ELF-1 (cell line): Measurements from ENCODE around the gene APH1A.
"Not testable (repeated sequence)": the region's sequence is repeated elsewhere in the genome, so short reads cannot be mapped to it uniquely, and the experiment has no call there.

Experiments
- DNase-seq: peaks from one replicate; pipeline ENCODE4 v3.0.0-alpha.2; 2016; ENCODE audit warnings: low read depth, low spot score

The APH1A gene

GRCh38 chr1:150268705-150269403 is at the start of gene APH1A:
TSS of gene APH1A (minus strand) at chr1:150269016. CDS start at chr1:150268810, 206 bp downstream.
- peak; percentile 96 for DNase-seq

DNA sequence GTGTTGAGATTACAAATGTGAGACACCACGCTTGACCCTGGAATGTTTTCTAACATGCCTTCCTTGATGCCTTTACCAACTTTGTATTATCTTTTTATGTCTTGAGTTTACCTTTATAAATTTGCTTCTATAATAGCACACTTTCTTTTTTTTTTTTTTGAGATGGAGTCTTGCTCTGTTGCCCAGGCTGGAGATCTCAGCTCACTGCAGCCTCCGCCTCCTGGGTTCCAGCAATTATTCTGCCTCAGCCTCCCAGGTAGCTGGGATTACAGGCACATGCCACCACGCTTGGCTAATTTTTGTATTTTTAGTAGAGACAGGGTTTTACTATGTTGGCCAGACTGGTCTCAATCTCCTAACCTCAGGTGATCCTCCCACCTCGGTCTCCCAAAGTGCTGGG is 45.9 kb upstream of the APH1A start:
- not testable (repeated sequence) for DNase-seq

DNA sequence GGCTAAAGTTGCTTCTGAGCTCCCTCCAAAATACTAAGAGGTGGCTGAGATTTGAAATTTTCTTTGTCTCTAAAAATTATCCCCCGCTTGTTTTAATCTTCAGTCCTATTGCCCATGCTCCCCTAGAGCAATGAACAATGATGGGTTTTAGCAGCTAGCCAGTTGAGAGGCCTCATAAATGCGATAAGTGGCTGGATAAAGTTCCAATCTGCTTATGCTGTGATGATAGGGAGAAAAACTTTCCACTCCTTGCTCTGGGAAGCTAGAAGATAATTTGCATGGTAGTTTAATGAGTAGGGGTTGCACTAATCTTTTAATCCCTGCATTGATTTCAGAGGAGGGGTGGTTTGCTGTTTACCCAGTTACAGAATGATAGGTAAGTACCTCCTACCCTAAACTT is 42.9 kb upstream of the APH1A start:
- no peak for DNase-seq

DNA sequence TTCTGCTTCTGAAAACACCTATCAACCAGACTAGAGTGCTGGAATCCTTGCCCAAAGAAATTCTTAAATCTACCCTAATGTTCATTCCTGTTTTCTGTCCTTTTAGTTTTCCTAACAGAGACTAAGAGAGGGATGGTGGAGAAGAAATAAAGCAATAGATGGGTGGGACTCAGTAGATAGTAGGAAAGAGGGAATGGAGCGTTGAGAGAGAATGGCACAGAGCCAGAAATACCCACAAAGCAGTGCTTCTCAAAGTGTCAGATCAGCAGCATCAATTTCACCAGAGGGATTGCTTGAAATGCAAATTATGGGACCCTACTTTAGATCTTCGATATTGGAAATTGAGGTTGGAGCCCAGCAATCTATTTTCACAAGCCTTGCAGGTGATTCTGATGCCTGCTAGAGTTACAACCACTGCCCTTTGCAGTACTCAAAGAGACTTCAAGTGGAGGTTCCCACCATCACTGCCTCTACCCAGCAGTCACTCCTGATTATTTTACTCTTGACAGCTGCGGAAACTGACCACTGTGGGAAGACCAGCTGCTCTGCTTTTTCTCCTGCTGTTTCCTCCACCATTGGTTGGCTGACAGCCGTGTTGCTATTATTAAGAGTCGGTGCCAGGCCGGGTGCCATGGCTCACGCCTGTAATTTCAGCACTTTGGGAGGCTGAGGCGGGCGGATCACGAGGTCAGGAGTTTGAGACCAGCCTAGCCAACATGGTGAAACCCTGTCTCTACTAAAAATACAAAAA is 41.1 kb upstream of the APH1A start:
- DNase-seq, result no peak

DNA sequence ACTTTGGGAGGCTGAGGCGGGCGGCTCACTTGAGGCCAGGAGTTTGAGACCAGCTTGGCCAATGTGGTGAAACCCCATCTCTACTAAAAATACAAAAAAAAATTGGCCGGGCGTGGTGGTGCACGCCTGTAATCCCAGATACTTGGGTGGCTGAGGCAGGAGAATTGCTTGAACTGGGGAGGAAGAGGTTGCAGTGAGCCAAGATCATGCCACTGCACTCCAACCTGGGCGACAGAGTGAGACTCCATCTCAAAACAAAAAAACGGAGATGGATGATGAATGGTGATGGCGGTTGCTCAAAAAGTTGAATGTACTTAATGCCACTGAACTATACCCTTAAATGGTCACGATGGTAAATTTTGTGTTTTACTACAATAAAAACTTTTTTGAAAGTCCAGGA is 39.8 kb upstream of the APH1A start:
- DNase-seq, result not testable (repeated sequence)

GRCh38 chr1:150302902-150303301 is 34.1 kb upstream of the APH1A start:
- no peak for DNase-seq

GRCh38 chr1:150302338-150302737 is 33.5 kb upstream of the APH1A start:
- no peak for DNase-seq

- DNase-seq, result no peak
Observed at GRCh38 chr1:150299716-150300115, 30.9 kb upstream of the APH1A start.

GRCh38 chr1:150295476-150295875 is 26.7 kb upstream of the APH1A start:
- no peak for DNase-seq

DNA sequence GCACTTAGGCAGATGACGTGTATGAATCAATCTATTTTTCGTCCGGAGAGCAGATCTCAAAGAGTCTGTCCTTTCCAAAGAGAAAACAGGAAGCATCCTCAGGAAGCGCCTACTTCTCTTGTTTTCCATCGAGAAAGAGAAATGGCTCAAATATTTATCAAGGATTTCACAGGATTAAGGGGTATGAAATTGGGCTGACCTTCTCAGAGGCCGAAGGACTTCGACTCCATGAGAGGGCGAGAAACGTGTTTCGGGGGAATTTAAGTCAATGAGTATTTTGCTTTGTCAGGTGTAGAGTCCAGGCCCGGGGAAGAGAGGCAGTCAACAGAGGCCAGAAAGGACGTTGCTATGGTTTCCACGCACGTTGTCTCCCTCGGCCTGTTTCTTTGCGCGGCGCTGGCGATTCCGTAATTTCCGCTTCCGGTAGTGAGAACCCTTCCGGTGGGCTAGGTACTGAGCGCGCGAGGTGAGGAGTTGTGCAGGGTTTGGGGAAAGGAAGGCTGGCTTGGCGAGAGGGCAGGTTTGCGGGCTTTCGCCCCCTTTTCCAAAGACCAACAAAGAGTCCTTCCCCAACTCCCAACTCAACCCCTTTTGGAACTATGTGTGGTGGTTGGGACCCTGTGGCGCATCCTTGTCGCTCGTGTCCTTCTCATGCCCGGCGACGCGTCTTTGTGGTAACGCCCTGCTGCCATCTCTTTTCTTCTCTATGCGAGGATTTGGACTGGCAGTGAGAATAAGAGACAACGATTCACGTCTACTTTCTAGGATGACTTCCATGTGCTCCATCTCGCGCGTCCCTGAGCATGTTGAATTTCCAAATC is 24.8 kb upstream of the APH1A start, which contains the start of gene MRPS21:
TSS of gene MRPS21 (plus strand) at position 429 of the 821 bp plus-strand sequence. CDS start 506 bp downstream, outside the sequence.
- DNase-seq, result peak; percentile 95

GRCh38 chr1:150288822-150289221 is 20.0 kb upstream of the APH1A start:
- DNase-seq, result no peak

DNA sequence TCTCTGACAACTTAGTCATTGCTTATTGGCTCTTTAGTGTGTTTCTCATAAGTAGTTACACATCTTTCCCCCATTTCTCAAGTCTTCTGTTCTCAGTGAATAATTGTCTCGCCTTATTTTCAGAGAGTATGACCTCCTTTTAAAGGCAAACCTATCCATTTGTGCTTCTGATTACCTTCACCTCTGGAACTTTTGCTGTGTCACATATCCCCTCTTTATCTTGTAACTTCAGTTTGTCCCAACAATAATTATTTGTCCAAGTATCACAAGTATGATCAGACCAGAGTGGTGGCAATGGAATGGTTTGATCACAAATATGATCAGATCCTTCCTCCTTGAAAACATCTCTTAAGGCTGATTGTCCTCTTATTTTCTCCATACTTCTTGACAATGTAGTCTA is 19.6 kb upstream of the APH1A start:
- DNase-seq, result no peak

DNA sequence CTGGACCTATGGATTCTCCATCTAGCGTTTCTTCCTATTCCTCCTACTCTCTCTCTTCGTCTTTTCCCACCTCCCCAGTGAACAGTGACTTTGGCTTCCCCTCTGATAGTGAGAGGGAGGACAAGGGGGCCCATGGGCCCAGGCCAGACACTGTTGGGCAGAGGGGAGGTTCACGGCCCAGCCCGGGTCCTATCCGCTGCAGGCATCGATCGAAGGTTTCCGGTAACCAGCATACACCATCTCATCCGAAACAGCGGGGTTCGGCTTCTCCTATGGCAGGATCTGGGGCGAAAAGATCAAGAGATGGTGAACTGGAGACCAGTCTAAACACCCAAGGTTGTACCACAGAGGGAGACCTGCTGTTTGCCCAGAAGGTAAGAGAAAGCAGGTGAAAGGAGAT is 14.4 kb upstream of the APH1A start:
- no peak for DNase-seq

DNA sequence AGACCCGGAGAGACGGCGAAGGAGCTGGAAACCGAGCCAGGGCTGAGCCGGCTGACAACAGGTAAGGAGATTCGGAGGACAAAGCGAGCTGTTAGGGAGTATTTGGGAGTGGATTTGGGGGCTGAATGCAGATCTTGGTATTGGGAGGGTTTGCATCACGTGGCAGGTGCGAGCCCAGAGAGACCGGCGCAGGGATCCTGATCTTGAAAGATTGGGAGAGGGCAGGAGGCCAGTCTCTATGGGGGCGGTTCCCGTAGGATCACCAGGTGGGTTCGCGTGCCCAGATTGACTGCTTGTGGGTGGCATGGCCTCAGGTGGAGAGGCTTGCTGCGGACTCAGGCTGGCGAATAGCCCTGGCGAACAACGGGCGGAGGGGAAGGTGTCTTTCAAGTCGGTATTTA is 13.7 kb upstream of the APH1A start:
- DNase-seq, result no peak

DNA sequence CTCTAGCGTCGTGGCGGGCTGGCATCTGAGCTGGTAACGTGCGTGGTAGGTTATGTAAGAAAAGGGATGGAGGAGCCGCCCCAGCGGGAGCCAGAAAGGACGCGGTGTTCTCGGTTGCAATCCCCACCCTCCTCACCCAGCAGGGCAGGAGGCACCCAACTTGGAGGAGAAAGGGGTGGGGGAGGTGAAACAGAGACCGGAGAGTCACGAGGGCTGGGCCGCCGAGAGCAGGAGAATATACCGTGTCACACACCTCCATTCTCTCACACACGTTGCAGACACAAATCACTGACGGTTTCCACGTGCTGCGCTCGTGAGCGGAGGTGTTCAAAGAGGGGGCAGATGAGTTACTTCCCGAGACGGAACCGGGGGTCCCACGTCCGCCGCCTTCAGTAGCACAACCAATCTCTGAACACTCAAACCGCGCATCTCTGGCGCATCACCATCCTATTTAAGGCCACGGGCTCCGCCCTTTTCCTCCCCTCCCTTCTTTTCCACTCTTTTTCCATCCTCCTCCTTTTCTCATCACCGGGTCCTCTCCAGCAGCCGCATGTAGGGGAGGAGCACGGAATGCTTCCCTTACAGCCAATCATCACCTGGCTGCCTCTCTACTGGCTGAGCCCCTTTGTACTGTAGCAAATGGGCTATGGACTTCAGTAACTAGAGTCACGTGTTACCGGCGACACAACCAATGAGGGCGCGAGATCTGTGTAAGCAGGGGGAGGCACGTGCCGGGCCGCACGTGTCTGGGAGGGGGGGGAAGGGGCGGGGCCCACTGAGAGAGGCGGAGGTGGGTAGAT is 13.1 kb upstream of the APH1A start, which contains the start of gene CIART:
TSS of gene CIART (plus strand) at position 797 of the 800 bp plus-strand sequence. CDS start 714 bp downstream, outside the sequence.
- peak; percentile 94 for DNase-seq

- DNase-seq, result peak; percentile 76
Observed at GRCh38 chr1:150281221-150281757, 12.5 kb upstream of the APH1A start.

- DNase-seq, result peak; percentile 39
Observed at GRCh38 chr1:150280138-150280707, 11.4 kb upstream of the APH1A start.

- DNase-seq, result no peak
Observed at GRCh38 chr1:150273311-150273710, 4.5 kb upstream of the APH1A start.

DNA sequence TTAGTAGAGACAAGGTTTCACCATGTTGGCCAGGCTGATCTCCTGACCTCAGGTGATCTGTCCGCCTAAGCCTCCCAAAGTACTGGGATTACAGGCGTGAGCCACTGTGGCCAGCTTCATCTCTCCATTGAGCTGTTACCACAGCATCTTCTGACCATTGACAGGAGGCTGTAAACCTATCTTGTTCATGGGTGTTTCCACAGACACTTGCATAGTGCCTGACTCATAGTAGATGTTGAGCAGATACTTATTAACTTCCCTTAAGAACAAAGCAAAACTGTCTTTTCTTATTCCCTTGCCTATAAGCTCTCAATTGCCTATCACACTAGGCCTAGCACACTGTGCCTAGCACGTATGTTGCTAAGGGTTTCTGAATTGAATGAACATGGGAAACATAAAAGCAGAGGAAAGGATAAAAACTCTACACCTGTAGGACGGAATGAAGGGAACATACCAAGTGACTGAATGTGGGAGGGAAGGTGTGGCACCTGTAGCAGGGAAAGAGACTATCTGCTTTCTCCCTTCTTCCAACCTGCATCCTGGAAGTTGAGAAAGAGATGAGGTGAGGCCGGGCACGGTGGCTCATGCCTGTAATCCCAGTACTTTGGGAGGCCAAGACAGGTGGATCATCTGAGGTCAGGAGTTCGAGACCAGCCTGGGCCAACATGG is 2.6 kb upstream of the APH1A start:
- DNase-seq, result no peak

DNA sequence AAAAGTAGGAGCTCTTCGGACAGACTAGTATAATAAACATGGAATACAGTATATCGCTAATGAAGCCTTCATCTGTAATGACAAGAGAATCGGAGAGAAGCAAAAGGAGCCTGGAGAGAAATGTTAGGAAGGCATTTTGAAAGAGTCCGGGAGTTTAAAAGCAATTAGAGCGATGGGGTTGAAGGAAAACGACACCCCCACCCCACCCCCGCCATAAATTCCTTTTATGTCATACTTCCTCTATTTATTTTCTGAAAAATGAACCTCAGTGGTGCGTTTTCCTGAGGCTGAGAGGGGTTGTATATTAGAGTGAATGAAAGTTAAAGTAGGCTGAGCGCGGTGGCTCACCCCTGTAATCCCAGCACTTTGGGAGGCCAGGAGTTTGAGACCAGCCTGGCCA is 635 bp upstream of the APH1A start:
- DNase-seq, result no peak
